ENCODE results near the gene DHRSX. TPM values are rescaled to one million over a fixed set of nuclear protein-coding genes. Genes with fewer than 3 reads are reported as not detected.
"Not testable (repeated sequence)": the region's sequence is repeated elsewhere in the genome, so short reads cannot be mapped to it uniquely, and the experiment has no call there.

DHRSX gene
- total RNA-seq, 2 donors from 2014 or later, result 19.9 to 21.9 TPM

DNA sequence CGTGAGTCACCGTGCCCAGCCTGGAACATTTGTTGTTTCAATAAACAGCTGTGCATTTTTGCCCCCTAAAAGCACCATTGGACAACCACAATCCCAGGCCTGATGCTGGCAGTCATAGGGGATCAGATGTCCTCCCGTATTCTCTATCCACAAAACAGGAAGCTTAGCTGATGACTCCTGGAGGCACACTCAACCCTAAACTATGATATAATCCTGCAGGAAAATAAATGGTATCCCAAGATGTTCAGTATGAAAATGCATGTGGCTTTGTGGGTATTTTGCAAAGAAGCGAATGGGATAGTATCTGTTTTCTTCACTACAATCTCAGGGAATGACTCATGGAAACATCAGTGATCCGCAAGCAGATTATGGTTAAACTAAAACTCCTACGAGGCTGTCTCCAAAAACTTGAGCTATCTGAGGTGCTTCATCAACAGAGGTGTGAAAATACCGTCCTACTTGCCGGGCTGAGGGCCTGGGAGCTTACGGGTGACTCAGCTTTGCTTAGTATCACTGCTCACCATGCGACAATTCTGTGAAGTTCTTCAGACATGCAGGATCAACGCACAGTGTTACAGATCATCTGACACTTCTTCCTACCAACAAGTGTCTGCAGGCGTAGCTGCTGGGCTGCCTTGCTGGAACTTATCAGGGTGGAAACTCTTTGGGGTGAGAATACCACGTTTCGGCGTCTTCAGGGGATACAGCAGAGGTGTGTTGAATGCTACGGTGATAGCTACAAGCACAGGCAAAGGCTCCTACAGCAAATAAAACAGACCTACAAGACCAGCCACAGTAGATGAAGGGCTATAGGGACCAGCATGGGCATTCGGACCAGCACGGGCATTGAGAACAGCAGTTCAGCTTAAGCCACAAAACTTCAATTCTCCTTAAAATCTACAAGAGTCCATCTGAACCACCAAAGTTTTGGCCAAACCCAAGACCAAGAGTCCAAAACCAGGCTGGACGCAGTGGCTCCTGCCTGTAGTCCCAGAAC lies 148.5 kb downstream of the DHRSX start:
- no peaks in the 10 kb centered on the region for H3K36me3 ChIP-seq
- H3K4me3 ChIP-seq, result no peak overlapping the region
- H3K27ac ChIP-seq, result peak overlapping the region; percentile 73
- H3K9me3 ChIP-seq, result no peaks in the 10 kb centered on the region
- peaks cover 0 to 14% of the 10 kb centered on the region in 2 donors for H3K4me1 ChIP-seq
- no peak for DNase-seq (ENCODE audit: low spot score)
- no peak for TF ChIP-seq CTCF (IDR thresholded peaks at IDR 0.05)
- H3K27me3 ChIP-seq, result no peaks in the 10 kb centered on the region

DNA sequence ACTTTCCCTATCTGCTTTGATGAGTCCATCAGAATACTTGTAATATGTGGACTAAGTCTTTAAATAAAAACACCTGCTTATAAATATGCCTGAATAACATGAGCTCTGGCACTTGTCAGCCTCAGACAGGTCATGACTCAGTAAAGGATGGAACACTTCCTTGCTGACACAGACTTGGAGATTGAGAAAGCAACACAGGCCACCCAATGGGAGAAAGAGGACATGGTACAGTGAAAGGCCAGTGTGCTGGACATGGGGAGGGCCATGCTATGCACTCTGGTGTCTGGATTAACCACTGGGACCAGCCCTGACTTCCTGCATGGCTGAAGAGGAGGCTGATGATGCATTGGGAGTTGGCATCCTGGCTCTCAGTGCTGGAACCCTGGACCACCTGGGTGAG lies 149.5 kb downstream of the DHRSX start:
- no peak overlapping the region for H3K4me3 ChIP-seq
- H3K9me3 ChIP-seq, result no peaks in the 10 kb centered on the region
- DNase-seq (ENCODE audit: low spot score), result no peak
- H3K4me1 ChIP-seq, result peaks cover 0 to 14% of the 10 kb centered on the region in 2 donors
- H3K27ac ChIP-seq, result peak overlapping the region; percentile 73
- no peaks in the 10 kb centered on the region for H3K36me3 ChIP-seq
- TF ChIP-seq CTCF (IDR thresholded peaks at IDR 0.05), result no peak
- H3K27me3 ChIP-seq, result no peaks in the 10 kb centered on the region

GRCh38 chrX:2350703-2351102 lies 150.1 kb downstream of the DHRSX start:
- not testable (repeated sequence) for H3K9me3 ChIP-seq; H3K27me3 ChIP-seq; DNase-seq (ENCODE audit: low spot score); H3K36me3 ChIP-seq; H3K4me3 ChIP-seq
- Histone ChIP-seq H3K27ac (peak overlapping the region in 1 of 2 donors; percentile 73), H3K4me1 (peaks cover 0 to 14% of the 10 kb centered on the region in 2 donors)

DNA sequence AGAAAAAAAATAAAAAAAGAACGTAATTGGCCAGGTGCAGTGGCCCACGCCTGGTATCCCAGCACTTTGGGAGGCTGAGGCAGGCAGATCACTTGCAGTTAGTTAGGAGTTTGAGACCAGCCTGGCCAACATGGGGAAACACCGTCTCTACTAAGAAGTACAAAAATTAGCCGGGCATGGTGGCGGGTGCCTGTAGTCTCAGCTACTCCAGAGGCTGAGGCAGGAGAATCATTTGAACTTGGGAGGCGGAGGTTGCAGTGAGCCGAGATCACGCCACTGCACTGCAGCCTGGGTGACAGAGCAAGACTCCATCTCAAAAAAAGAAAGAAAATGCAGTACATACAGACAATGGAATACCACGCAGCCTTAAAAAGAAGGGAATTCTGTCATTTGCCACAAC lies 150.7 kb downstream of the DHRSX start:
- not testable (repeated sequence) for H3K4me3 ChIP-seq; DNase-seq (ENCODE audit: low spot score); H3K9me3 ChIP-seq; H3K36me3 ChIP-seq; H3K27me3 ChIP-seq; H3K27ac ChIP-seq
- peaks cover 0 to 14% of the 10 kb centered on the region in 2 donors for H3K4me1 ChIP-seq

GRCh38 chrX:2348211-2348610 lies 152.6 kb downstream of the DHRSX start:
- Histone ChIP-seq H3K4me3 (no peak overlapping the region), H3K27ac (peak overlapping the region; percentile 8 to 49), H3K27me3 (no peaks in the 10 kb centered on the region), H3K36me3 (no peaks in the 10 kb centered on the region), H3K4me1 (peaks cover 0 to 17% of the 10 kb centered on the region in 2 donors), H3K9me3 (no peaks in the 10 kb centered on the region)
- no peak for TF ChIP-seq CTCF (IDR thresholded peaks at IDR 0.05)
- DNase-seq (ENCODE audit: low spot score), result no peak

- no peak for TF ChIP-seq CTCF (IDR thresholded peaks at IDR 0.05)
Observed at GRCh38 chrX:2346158-2346557, 154.6 kb downstream of the DHRSX start.

More at GRCh38 chrX:2346158-2346557, 154.6 kb downstream of the DHRSX start:
- Histone ChIP-seq H3K4me3 (no peak overlapping the region), H3K27ac (no peak overlapping the region), H3K4me1 (peaks cover 0 to 13% of the 10 kb centered on the region in 2 donors), H3K36me3 (no peaks in the 10 kb centered on the region), H3K27me3 (no peaks in the 10 kb centered on the region), H3K9me3 (no peaks in the 10 kb centered on the region)
- no peak for DNase-seq (ENCODE audit: low spot score)

Data from right atrium auricular region (tissue), 2 donors.